Ectodermal cell (in vitro differentiated cells): ENCODE results near the gene LRRC27.

Experiments
- H3K27ac ChIP-seq: 2 replicates; pipeline ENCODE4 v1.7.0; 2013; ENCODE audit warnings: mild to moderate bottlenecking, low read depth, low read length; ENCODE audit not compliant: insufficient read depth, poor library complexity, severe bottlenecking
- H3K27me3 ChIP-seq: 2 replicates; pipeline ENCODE4 v1.7.0; 2013; ENCODE audit warnings: mild to moderate bottlenecking, low read length; ENCODE audit not compliant: insufficient read depth, control insufficient read depth, poor library complexity, severe bottlenecking
- H3K36me3 ChIP-seq: one replicate; pipeline ENCODE4 v1.7.0; 2013; ENCODE audit warnings: low read length; ENCODE audit not compliant: control insufficient read depth, insufficient read depth
- H3K4me1 ChIP-seq: one replicate; pipeline ENCODE4 v1.7.0; 2013; ENCODE audit warnings: low read length; ENCODE audit not compliant: control insufficient read depth, insufficient read depth
- H3K4me3 ChIP-seq: 2 replicates; pipeline ENCODE4 v1.7.0; 2013; ENCODE audit warnings: low read depth, low read length, control low read depth; ENCODE audit not compliant: insufficient read depth
- H3K9me3 ChIP-seq: 2 replicates; pipeline ENCODE4 v1.7.0; 2013; ENCODE audit warnings: mild to moderate bottlenecking, low read length, moderate library complexity; ENCODE audit not compliant: control insufficient read depth
- WGBS, 2 experiments: methylation state at CpG; one replicate each; pipeline ENCODE4 v1.1.7; 2013; ENCODE audit warnings: missing lambda C conversion rate in 2 of 2; 5-methylcytosine and 5-hydroxymethylcytosine counted together

LRRC27 gene

DNA sequence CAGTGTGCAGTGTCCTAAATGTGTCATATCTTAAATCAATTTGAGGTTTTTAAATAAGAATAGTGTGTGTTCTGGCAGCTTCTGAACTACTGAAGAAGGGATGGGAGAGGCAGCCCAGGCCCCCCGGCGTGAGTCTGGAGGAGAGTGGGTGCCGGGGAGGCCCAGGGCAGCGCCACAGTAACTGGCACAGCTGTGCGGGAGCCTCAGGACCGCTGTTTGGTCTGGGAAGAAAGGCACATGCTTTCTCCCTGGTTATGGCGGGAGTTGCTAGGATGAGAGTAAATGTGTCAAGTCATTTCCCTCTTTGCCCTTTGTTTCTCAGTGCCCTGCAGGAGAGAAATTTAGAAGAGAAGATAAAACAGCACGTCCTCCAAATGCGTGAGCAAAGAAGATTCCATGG is 33.1 kb downstream of the LRRC27 start:
- H3K4me3 ChIP-seq = no peak overlapping the region
- 89 to 93% methylated on average over 9 of the region's 9 CpGs for WGBS, 2 experiments
- H3K9me3 ChIP-seq = no peaks in the 10 kb centered on the region
- no peaks in the 10 kb centered on the region for H3K27me3 ChIP-seq
- no peak overlapping the region for H3K27ac ChIP-seq
- no peaks in the 10 kb centered on the region for H3K36me3 ChIP-seq
- H3K4me1 ChIP-seq = no peaks in the 10 kb centered on the region

- H3K4me3 ChIP-seq = no peak overlapping the region
- no peaks in the 10 kb centered on the region for H3K4me1 ChIP-seq
- WGBS, 2 experiments = 94 to 96% methylated on average over 8 of the region's 8 CpGs
- H3K36me3 ChIP-seq = no peaks in the 10 kb centered on the region
- no peaks in the 10 kb centered on the region for H3K9me3 ChIP-seq
- no peaks in the 10 kb centered on the region for H3K27me3 ChIP-seq
- H3K27ac ChIP-seq = no peak overlapping the region
Observed at GRCh38 chr10:132366006-132366405, 34.0 kb downstream of the LRRC27 start.

DNA sequence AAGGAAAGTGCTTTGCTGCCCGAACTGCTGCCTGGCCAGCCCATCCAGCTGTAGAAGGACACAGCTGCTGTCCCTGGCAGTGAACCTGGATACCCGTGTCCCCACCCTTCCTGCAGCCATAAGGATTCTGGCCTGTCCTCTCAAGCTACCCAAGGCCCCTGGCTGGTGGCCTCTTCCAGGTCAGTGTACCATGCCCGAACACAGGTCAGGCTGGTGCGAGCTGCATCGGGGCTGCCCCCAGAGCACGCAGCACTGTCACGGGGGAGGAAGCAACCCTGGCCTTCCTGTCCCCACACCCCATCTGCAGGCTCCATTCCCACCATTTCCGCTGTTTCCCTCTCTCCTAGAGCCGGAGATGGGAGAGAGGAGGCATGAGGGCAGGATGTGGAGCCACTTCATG is 34.5 kb downstream of the LRRC27 start:
- Histone ChIP-seq H3K27ac (no peak overlapping the region), H3K27me3 (no peaks in the 10 kb centered on the region), H3K4me1 (no peaks in the 10 kb centered on the region), H3K9me3 (no peaks in the 10 kb centered on the region), H3K4me3 (no peak overlapping the region), H3K36me3 (no peaks in the 10 kb centered on the region)
- WGBS, 2 experiments = 88 to 90% methylated on average over 9 of the region's 9 CpGs

GRCh38 chr10:132368391-132368790 is 36.4 kb downstream of the LRRC27 start:
- 78 to 79% methylated on average over 3 of the region's 4 CpGs for WGBS, 2 experiments
- H3K9me3 ChIP-seq = no peaks in the 10 kb centered on the region
- H3K4me1 ChIP-seq = no peaks in the 10 kb centered on the region
- H3K27ac ChIP-seq = no peak overlapping the region
- no peak overlapping the region for H3K4me3 ChIP-seq
- no peaks in the 10 kb centered on the region for H3K36me3 ChIP-seq
- H3K27me3 ChIP-seq = no peaks in the 10 kb centered on the region

DNA sequence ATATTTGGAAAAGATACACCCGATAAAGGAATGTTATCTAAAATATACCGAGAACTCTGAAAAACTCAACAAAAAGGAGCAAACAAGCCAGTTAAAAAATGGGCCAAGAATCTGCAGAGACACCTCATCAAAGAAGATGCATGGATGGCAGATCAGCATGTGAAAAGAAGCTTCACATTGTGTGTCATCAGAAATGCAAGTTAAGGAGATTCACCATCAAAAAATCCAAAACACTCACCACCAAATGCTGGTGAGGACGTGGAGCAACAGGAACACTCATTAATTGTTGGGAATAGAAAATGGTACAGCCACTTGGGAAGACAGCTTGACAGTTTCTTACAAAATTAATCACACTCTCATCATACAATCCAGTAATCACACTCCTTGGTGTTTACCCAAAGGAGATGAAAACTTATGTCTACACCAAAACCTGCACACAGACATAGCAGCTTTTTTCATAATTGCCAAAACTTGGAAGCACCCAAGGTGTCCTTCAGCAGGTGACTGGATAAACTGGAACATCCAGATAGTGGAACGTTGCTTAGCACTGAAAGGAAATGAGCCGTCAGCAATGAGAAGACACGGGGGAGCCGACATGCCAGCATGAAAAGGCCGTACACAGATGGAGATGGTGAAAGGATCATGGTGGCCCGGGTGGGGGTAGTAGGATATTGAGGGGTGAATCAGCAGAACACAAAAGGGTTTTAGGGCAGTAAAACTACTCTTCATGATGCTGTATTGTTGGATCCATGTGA is 37.1 kb downstream of the LRRC27 start:
- Histone ChIP-seq H3K4me1 (no peaks in the 10 kb centered on the region), H3K27ac (no peak overlapping the region), H3K4me3 (no peak overlapping the region), H3K9me3 (no peaks in the 10 kb centered on the region), H3K27me3 (no peaks in the 10 kb centered on the region), H3K36me3 (no peaks in the 10 kb centered on the region)
- 84 to 86% methylated on average over 8 to 9 of the region's 9 CpGs for WGBS, 2 experiments

DNA sequence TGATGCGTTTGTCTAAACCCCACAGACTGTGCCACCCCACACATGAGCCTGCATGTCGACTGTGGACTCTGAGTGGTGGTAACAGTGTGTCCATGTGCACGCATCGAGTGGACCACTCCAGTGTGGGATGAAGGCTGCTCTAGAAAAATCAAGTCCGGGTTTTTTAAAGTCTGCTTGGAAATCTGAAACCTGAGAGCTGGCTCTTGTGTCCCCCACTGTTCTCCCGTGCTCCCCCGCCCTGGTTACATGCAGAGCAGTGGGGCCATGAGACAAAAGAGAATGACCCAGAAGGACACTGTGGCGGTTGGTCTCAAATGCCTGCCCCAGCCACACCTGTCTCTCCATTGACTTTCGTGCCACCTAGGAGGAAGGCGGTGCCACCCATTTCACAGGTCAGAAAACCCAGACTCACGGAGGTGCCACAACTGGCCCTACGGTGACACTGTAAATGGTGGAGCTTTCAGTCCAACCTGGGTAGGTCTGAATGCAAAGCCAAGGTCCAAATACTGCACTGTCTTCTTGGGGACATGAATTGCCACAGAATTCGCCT is 37.7 kb downstream of the LRRC27 start:
- Histone ChIP-seq H3K4me3 (no peak overlapping the region), H3K9me3 (no peaks in the 10 kb centered on the region), H3K36me3 (no peaks in the 10 kb centered on the region), H3K4me1 (no peaks in the 10 kb centered on the region), H3K27ac (no peak overlapping the region), H3K27me3 (no peaks in the 10 kb centered on the region)
- 82 to 83% methylated on average over 13 of the region's 13 CpGs for WGBS, 2 experiments

GRCh38 chr10:132370426-132371340 is 38.7 kb downstream of the LRRC27 start:
- Histone ChIP-seq H3K9me3 (no peaks in the 10 kb centered on the region), H3K4me1 (no peaks in the 10 kb centered on the region), H3K36me3 (no peaks in the 10 kb centered on the region), H3K4me3 (no peak overlapping the region), H3K27me3 (no peaks in the 10 kb centered on the region), H3K27ac (no peak overlapping the region)
- WGBS, 2 experiments = 94 to 95% methylated on average over 31 of the region's 31 CpGs

GRCh38 chr10:132371641-132372081 is 39.7 kb downstream of the LRRC27 start:
- Histone ChIP-seq H3K4me1 (no peaks in the 10 kb centered on the region), H3K36me3 (no peaks in the 10 kb centered on the region)
- 84 to 85% methylated on average over 9 of the region's 9 CpGs for WGBS, 2 experiments

DNA sequence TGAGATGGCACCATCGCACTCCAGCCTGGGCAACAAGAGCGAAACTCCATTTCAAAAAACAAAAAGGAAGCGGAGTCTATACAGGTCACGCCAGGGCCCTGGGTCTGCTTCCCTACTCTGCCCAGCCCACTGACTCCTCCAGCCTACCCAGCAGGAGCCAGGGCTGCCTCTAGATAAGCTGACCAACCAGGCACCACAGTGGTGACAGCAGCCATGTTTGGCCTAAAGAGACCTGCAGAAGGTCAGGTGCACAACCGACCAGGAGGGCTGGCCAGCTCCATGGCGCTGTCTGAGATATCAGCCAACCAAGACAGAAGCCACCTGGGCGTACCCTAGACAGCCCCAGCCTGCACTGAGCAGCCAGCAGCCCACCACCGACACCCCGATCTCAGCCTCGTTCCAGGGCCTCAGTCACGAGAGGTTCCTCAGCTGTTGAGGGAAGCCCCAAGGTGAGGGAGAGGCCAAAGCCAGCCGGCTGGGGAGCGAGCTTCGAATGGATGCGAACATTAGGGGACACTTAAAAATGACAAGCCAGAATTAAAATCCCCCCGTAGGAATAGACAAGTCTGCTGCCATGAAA is 40.6 kb downstream of the LRRC27 start:
- Histone ChIP-seq H3K36me3 (no peaks in the 10 kb centered on the region), H3K27me3 (no peaks in the 10 kb centered on the region), H3K27ac (no peak overlapping the region), H3K4me3 (no peak overlapping the region), H3K9me3 (no peaks in the 10 kb centered on the region), H3K4me1 (no peaks in the 10 kb centered on the region)
- 96% methylated on average over 16 of the region's 16 CpGs for WGBS, 2 experiments

More at GRCh38 chr10:132371641-132372081, 39.7 kb downstream of the LRRC27 start:
- Histone ChIP-seq H3K27ac (no peak overlapping the region), H3K9me3 (no peaks in the 10 kb centered on the region), H3K4me3 (no peak overlapping the region), H3K27me3 (no peaks in the 10 kb centered on the region)
